HepG2 (cell line): Measurements from ENCODE around the gene TRIM37. TPM values are rescaled to one million over a fixed set of nuclear protein-coding genes. Genes with fewer than 3 reads are reported as not detected.

Experiments used
- ATAC-seq: fragments of 200-7000 bp; cut with Tn5 transposase; 3 replicates; pipeline ENCODE4 v1.9.1; 2020; ENCODE audit warnings: mild to moderate bottlenecking, moderate library complexity
- BruUV-seq: library from RNA; stranded (reverse); fragments of 400-500 nt; replicated peaks from 2 replicates; lab custom pipeline; 2021; lab: Mats Ljungman, UMichigan
- CTCF ChIA-PET: fragments of 300-600 bp; formaldehyde crosslinking; extraction: SDS; loops from one replicate; lab custom pipeline; 2021; ENCODE audit warnings: low total read pairs, inconsistent platforms, low intra/inter-chr PET ratio; lab: Yijun Ruan, JAX
- POLR2A ChIA-PET: fragments of 350-600 bp; sonication (Branson Sonifier 250); formaldehyde crosslinking; loops from one replicate; lab custom pipeline; 2020; ENCODE audit warnings: antibody characterized with exemption, inconsistent platforms; lab: Yijun Ruan, JAX
- DNase-seq: peaks from one replicate; pipeline ENCODE4 v3.0.0-alpha.2; 2015; ENCODE audit warnings: low spot score
- FAIRE-seq: peaks from 3 replicates; lab custom pipeline; 2011; peaks lifted over from hg19 to GRCh38; lab: Jason Lieb, UNC
- H2AFZ ChIP-seq: one replicate; pipeline ENCODE4 v1.6.1; 2011; ENCODE audit warnings: low read length, inconsistent platforms
- H3K27ac ChIP-seq: fragments of 300-600 bp; 3 replicates; pipeline ENCODE4 v1.8.0; 2011; ENCODE audit warnings: mixed run types, mild to moderate bottlenecking, mixed read lengths, low read length, inconsistent platforms; ENCODE audit not compliant: insufficient read depth; ENCODE audit errors: extremely low read length
- H3K27me3 ChIP-seq, 2 experiments: fragments of 200-600 bp in 1 of 2; 2 replicates in 1 of 2; 3 replicates in 1 of 2; pipeline versions ENCODE4 v1.6.0 to v1.8.0; 2011; ENCODE audit warnings: low read length in 2 of 2, mild to moderate bottlenecking in 2 of 2, moderate library complexity in 2 of 2, inconsistent platforms in 1 of 2; ENCODE audit not compliant: insufficient read depth in 2 of 2, control insufficient read depth in 1 of 2
- H3K36me3 ChIP-seq, 2 experiments: fragments of 200-600 bp in 1 of 2; replicated peaks in 1 of 2; 2 replicates in 1 of 2; 3 replicates in 1 of 2; pipeline versions ENCODE4 v1.5.1 to v1.8.0; 2011; ENCODE audit warnings: low read length in 2 of 2, inconsistent platforms in 1 of 2; ENCODE audit not compliant: insufficient read depth in 2 of 2, control insufficient read depth in 1 of 2
- H3K4me1 ChIP-seq: 2 replicates; pipeline ENCODE4 v1.5.1; 2012; ENCODE audit warnings: low read length, inconsistent platforms; ENCODE audit not compliant: insufficient read depth
- H3K4me2 ChIP-seq: 2 replicates; pipeline ENCODE4 v1.6.0; 2011; ENCODE audit warnings: low read depth, low read length, inconsistent platforms
- H3K4me3 ChIP-seq, 3 experiments: fragments of 200-600 bp in 1 of 3; sonication (generic), shearing (Covaris generic) in 1 of 3; replicated peaks in 1 of 3; 2 replicates each; pipeline ENCODE4 v1.5.1; 2011 to 2016; ENCODE audit warnings: low read length in 3 of 3, inconsistent platforms in 2 of 3, low read depth in 2 of 3, mild to moderate bottlenecking in 2 of 3, control low read depth in 1 of 3, mixed read lengths in 1 of 3; ENCODE audit not compliant: insufficient read depth in 1 of 3
- H3K79me2 ChIP-seq: one replicate; pipeline ENCODE4 v1.6.1; 2011; ENCODE audit warnings: low read length, inconsistent platforms; ENCODE audit not compliant: insufficient read depth
- H3K9ac ChIP-seq: 2 replicates; pipeline ENCODE4 v1.6.0; 2011; ENCODE audit warnings: mild to moderate bottlenecking, low read depth, low read length, inconsistent platforms; ENCODE audit not compliant: insufficient read depth
- H3K9me3 ChIP-seq: 2 replicates; pipeline ENCODE4 v1.5.1; 2012; ENCODE audit warnings: mild to moderate bottlenecking, low read length
- H4K20me1 ChIP-seq: 2 replicates; pipeline ENCODE4 v1.6.0; 2011; ENCODE audit warnings: inconsistent platforms, mild to moderate bottlenecking, low read length, moderate library complexity; ENCODE audit not compliant: insufficient read depth
- CBX2 ChIP-seq, 2 experiments: fragments of 200-600 bp in 1 of 2; sonication (generic); formaldehyde crosslinking in 1 of 2; IDR thresholded peaks; 2 replicates each; pipeline versions ENCODE4 v1.7.0 to v1.8.1; 2018 to 2022; ENCODE audit warnings: low read depth in 2 of 2, low read length in 1 of 2, mild to moderate bottlenecking in 1 of 2, missing genetic modification reagents in 1 of 2
- ELF1 ChIP-seq: sonication (generic); formaldehyde crosslinking; IDR thresholded peaks from 2 replicates; pipeline ENCODE4 v1.4.0; 2020; ENCODE audit warnings: missing genetic modification reagents
- GTF2F1 ChIP-seq: fragments of 150-350 bp; IDR thresholded peaks from 2 replicates; pipeline ENCODE4 v1.6.1; 2014; ENCODE audit warnings: low read length
- HNF4A ChIP-seq: sonication (generic); formaldehyde crosslinking; IDR thresholded peaks from 2 replicates; pipeline ENCODE4 v1.4.0; 2020; ENCODE audit warnings: missing genetic modification reagents
- KIAA2018 ChIP-seq: sonication (generic); formaldehyde crosslinking; IDR thresholded peaks from 2 replicates; pipeline ENCODE4 v1.5.0; 2020; ENCODE audit warnings: mild to moderate bottlenecking, missing genetic modification reagents, borderline replicate concordance
- SALL1 ChIP-seq: sonication (generic); formaldehyde crosslinking; IDR thresholded peaks from 2 replicates; pipeline ENCODE4 v1.8.0; 2022; ENCODE audit warnings: mild to moderate bottlenecking, missing genetic modification reagents
- TCF7 ChIP-seq: sonication (generic); IDR thresholded peaks from 2 replicates; pipeline ENCODE4 v1.6.1; 2016; ENCODE audit warnings: antibody characterized with exemption, low read depth
- XRCC5 ChIP-seq: fragments of 200-400 bp; formaldehyde crosslinking; optimal IDR thresholded peaks from 2 replicates; pipeline ENCODE3; 2017; ENCODE audit warnings: mild to moderate bottlenecking, low read length
- YY1 ChIP-seq: IDR thresholded peaks from 2 replicates; pipeline ENCODE4 v1.6.1; 2011; ENCODE audit warnings: low read length, low read depth, moderate library complexity, mild to moderate bottlenecking; ENCODE audit not compliant: insufficient read depth, insufficient replicate concordance
- ZNF414 ChIP-seq: sonication (generic); formaldehyde crosslinking; IDR thresholded peaks from 2 replicates; pipeline ENCODE4 v1.5.0; 2020; ENCODE audit warnings: missing genetic modification reagents
- ZNF44 ChIP-seq: sonication (generic); formaldehyde crosslinking; IDR thresholded peaks from 2 replicates; pipeline ENCODE4 v1.5.1; 2020; ENCODE audit warnings: mild to moderate bottlenecking, missing genetic modification reagents
- ZNF703 ChIP-seq: sonication (generic); formaldehyde crosslinking; IDR thresholded peaks from 2 replicates; pipeline ENCODE4 v1.5.1; 2020; ENCODE audit warnings: missing genetic modification reagents, mild to moderate bottlenecking, moderate library complexity, borderline replicate concordance
- ZNF839 ChIP-seq: sonication (generic); formaldehyde crosslinking; IDR thresholded peaks from 2 replicates; pipeline ENCODE4 v1.4.0; 2020; ENCODE audit warnings: missing genetic modification reagents, mild to moderate bottlenecking, borderline replicate concordance
- ZSCAN25 ChIP-seq: sonication (generic); formaldehyde crosslinking; IDR thresholded peaks from 2 replicates; pipeline ENCODE4 v1.8.0; 2022; ENCODE audit warnings: mild to moderate bottlenecking, missing genetic modification reagents
- WGBS: methylation state at CpG from one replicate; pipeline ENCODE4 v1.1.6; 2017; ENCODE audit warnings: low lambda C conversion rate; 5-methylcytosine and 5-hydroxymethylcytosine counted together
- in situ Hi-C: cut with HindIII; loops from 2 replicates; pipeline ENCODE4 v1.10.0; 2017; ENCODE audit warnings: low pct_unique_long_range_greater_than_20kb; ENCODE audit not compliant: extremely low pct_ligation_motif_present
- intact Hi-C: fragments of 100-400 bp; cut with micrococcal nuclease; formaldehyde crosslinking; loops from one replicate; pipeline ENCODE4 v1.10.0; 2022; ENCODE audit not compliant: unreplicated experiment
- polyA plus RNA-seq, 8 experiments: library from polyadenylated mRNA; depleted of rRNA in 3 of 8; stranded (reverse) in 7 of 8; unstranded in 1 of 8; fragments of >200 nt; fragmentation: Illumina TruSeq in 4 of 8; extraction: Trizol in 4 of 8; gene quantifications; 2 replicates each; pipeline versions ENCODE4 v1.2.1 to v1.2.3, GENCODE V29; 2011 to 2016; ENCODE audit warnings: low read depth in 4 of 8, missing spikeins in 1 of 8, mixed read lengths in 1 of 8; ENCODE audit not compliant: insufficient read depth in 1 of 8
- total RNA-seq, 5 experiments: library from RNA; depleted of rRNA; stranded (reverse); fragments of >200 nt; fragmentation: Illumina TruSeq; extraction: Trizol; gene quantifications; 2 replicates each; pipeline ENCODE4 v1.2.3, GENCODE V29; 2016; ENCODE audit warnings: low read depth in 1 of 5

The TRIM37 gene
- total and polyA plus RNA-seq, 2 of the 13 experiments (the other 11 are each of a cell fraction or from before 2014, with no cell fraction given) = 12.4 to 39.1 TPM

GRCh38 chr17:59154721-59155438, 48.2 kb upstream of the TRIM37 start, which contains the start of gene SKA2:
SKA2 (minus strand) TSS chr17:59155186; CDS start chr17:59155163, 23 bp downstream.
- H3K4me1 ChIP-seq = peaks cover 67% of the 10 kb centered on the region
- TF ChIP-seq CBX2 (IDR thresholded peaks at IDR 0.05; ENCODE audit: low read depth, low read length) = no peak
- TF ChIP-seq CBX2 (CRISPR knock-in tag; IDR thresholded peaks at IDR 0.05; ENCODE audit: low read depth) = no peak
- TF ChIP-seq KIAA2018 (CRISPR knock-in tag) = 0 out of 2 replicates have a peak, but pooled peaks have one; percentile 76
- TF ChIP-seq SALL1 (CRISPR knock-in tag) = peak; percentile 76
- no peak for TF ChIP-seq ZNF839 (CRISPR knock-in tag)
- TF ChIP-seq HNF4A (CRISPR knock-in tag) = 0 out of 2 replicates have a peak, but pooled peaks have one; percentile 18
- peak; percentile 42 for TF ChIP-seq ELF1 (CRISPR knock-in tag)
- TF ChIP-seq XRCC5 = peak; percentile 30
- TF ChIP-seq ZSCAN25 (CRISPR knock-in tag) = 0 out of 2 replicates have a peak, but pooled peaks have one; percentile 67
- TF ChIP-seq YY1 = peak; percentile 96
- TF ChIP-seq GTF2F1 = 0 out of 2 replicates have a peak, but pooled peaks have one; percentile 56
- peak; percentile 80; the same call in 1 of the 2 replicates for TF ChIP-seq ZNF44 (CRISPR knock-in tag)
- no peak for TF ChIP-seq ZNF414
- TF ChIP-seq TCF7 = peak; percentile 61
- TF ChIP-seq ZNF703 (CRISPR knock-in tag) = peak; percentile 73; the same call in 1 of the 2 replicates

More at GRCh38 chr17:59154721-59155438, 48.2 kb upstream of the TRIM37 start, which contains the start of gene SKA2:
- H3K9me3 ChIP-seq = no peaks in the 10 kb centered on the region
- peak within 1 kb of the TSS; percentile 95 for H3K27ac ChIP-seq
- peaks cover 0 to 2% of the 10 kb centered on the region in 2 experiments; a peak in 1 of 5 replicates for H3K36me3 ChIP-seq
- in situ Hi-C loops (no loop called here), intact Hi-C loops (loop anchor here (1.0 kb wide), 2 partner anchors 49 to 65 kb away; partner anchors contain the start of genes GDPD1 and TRIM37)
- BruUV-seq = no TSS peak
- peak; percentile 92 for ATAC-seq
- WGBS = under 1% methylated on average over 39 of the region's 39 CpGs
- peak within 1 kb of the TSS; percentile 90 for H3K9ac ChIP-seq
- POLR2A ChIA-PET = interaction anchor here (0.7 to 2.7 kb wide), 17 partner anchors 9 to 882 kb away, joined by 3 to 21 read pairs (median 4); partner anchors contain the start of genes CLTC, GDPD1, RAD51C and SMG8
- no peaks in the 10 kb centered on the region; the same call in 1 of the 2 replicates for H4K20me1 ChIP-seq
- DNase-seq = no peak
- FAIRE-seq = no peak
- H3K27me3 ChIP-seq = no peaks in the 10 kb centered on the region; a peak in 1 of 5 replicates
- CTCF ChIA-PET = no interaction called here
- H3K4me2 ChIP-seq = peak within 1 kb of the TSS; percentile 79
- no peak within 1 kb of the TSS for H2AFZ ChIP-seq
- peaks cover 88% of the 10 kb centered on the region for H3K79me2 ChIP-seq
- peak within 1 kb of the TSS; percentile 83 to 95 (median 89) for H3K4me3 ChIP-seq
